ENCODE results near the gene SH2D3C.

The SH2D3C gene

GRCh38 chr9:127778280-127779135 lies at the start of gene SH2D3C:
TSS of gene SH2D3C (minus strand) at chr9:127778666. CDS start at chr9:127778627, 39 bp downstream.
- no peak for DNase-seq (ENCODE audit: low spot score)
- TF ChIP-seq CTCF (IDR thresholded peaks at IDR 0.05; ENCODE audit: extremely low read depth, missing control alignments), result no peak

DNA sequence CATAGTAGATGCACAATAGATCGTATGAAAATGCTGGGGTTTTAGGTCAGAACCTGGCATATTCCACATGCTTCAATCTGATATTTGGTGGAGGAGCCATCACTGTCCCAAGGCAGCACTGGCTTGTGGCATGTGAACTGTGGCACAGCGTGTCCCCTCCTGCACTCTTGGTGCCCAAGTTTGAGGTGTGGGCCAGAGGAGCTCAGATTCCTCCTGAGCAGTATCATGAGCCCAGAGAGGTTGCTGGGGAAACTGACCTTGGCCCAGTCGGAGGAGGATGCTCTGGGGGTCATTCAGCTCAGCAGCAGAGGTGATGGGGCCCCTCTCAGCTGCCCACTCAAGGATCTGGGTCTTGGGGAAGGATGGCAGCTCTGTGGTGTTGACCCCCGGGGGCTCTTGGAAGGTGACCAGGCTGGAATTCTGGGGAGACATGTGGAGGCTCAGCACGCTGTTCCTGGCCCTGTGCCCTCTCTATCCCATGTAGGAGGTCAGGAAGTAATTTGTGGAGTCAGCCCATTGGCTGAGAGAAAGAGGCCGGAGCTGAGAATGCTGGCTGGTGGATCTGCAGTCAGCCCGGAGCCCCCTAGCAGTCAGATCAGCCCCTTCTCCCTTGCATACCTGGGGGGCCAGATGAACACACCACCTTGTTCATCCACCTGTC lies 47.9 kb upstream of the SH2D3C start:
- no peak for TF ChIP-seq CTCF (IDR thresholded peaks at IDR 0.05; ENCODE audit: extremely low read depth, missing control alignments)
- no peak for DNase-seq (ENCODE audit: low spot score)

DNA sequence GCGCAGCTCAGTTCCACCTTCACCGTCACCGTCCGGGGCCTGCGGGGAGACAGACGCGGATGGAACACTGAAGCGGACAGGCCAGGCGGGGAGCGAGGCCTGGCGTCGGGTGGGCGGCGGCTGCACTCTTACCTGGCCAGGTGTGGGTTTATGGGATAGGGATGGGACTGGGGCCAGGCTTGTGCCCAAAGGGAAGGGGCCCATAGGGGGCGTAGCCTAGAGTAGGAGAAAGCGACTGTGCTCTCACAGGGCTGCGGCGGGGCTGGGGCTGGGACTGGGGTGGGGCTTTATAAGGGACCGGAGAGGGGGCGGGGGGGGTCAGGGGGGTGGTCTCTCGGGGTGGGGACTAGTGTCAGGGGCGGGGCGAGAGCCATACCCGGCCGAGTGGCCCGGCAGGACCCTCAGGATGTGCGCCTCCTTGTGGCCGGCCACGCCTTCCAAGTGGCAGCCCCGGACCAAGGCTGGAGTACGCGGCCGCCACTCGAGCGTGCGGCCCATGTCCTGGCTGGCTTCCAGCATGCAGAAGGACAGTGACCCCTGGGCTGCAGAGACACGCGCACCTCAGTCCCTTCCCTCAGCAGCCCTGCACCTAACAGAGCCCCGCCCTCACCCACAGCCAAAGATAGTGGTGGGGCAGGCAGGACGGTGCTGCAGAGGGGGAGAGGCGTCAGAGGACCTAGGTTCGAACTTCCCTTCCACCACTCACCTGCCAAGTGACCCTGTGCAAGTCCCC lies 47.0 kb upstream of the SH2D3C start:
- no peak for DNase-seq (ENCODE audit: low spot score)
- TF ChIP-seq CTCF (IDR thresholded peaks at IDR 0.05; ENCODE audit: extremely low read depth, missing control alignments), result no peak

- TF ChIP-seq CTCF (IDR thresholded peaks at IDR 0.05; ENCODE audit: extremely low read depth, missing control alignments), result no peak
- DNase-seq (ENCODE audit: low spot score), result no peak
These were observed 43.6 kb upstream of the SH2D3C start for GRCh38 chr9:127822108-127822507.

DNA sequence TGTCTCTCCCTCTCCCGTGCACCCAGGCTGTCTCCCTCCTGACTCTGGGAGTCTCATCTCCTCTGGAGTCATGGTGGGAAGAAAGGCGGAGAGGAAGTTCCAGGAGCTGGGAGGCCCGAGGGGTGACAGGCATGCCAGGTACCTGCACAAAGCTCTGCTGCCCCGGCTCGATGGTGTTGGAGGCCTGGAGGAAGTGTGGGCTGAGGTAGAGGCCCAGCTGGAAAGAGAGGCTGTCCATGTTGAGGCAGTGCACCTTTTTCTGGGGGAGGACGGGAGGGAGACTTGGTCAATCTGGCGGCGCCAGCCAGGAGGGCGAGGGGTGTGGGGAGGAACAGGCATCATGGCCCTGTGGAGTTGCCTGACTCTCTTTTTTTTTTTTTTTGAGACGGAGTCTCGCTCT lies 40.1 kb upstream of the SH2D3C start:
- no peak for TF ChIP-seq CTCF (IDR thresholded peaks at IDR 0.05; ENCODE audit: extremely low read depth, missing control alignments)

GRCh38 chr9:127817881-127818434 lies 39.5 kb upstream of the SH2D3C start:
- DNase-seq (ENCODE audit: low spot score), result no peak
- TF ChIP-seq CTCF (IDR thresholded peaks at IDR 0.05; ENCODE audit: extremely low read depth, missing control alignments), result no peak

More for the DNA sequence above, 40.1 kb upstream of the SH2D3C start:
- no peak for DNase-seq (ENCODE audit: low spot score)

Data from GM20000 (cell line).